NT2/D1 (cell line): ENCODE measurements around the gene TIMM29.

ENCODE experiments used
- SUZ12 ChIP-seq: IDR thresholded peaks from 2 replicates; pipeline ENCODE4 v1.6.1; 2011; ENCODE audit not compliant: insufficient read length, insufficient read depth; ENCODE audit errors: extremely low read depth
- YY1 ChIP-seq: IDR thresholded peaks from 2 replicates; pipeline ENCODE4 v1.6.1; 2011; ENCODE audit not compliant: insufficient read length, insufficient read depth
- ZNF274 ChIP-seq: IDR thresholded peaks from 2 replicates; pipeline ENCODE4 v1.6.1; 2011; ENCODE audit warnings: mild to moderate bottlenecking, low read depth, low read length

- no peak for TF ChIP-seq ZNF274
- no peak for TF ChIP-seq SUZ12
- TF ChIP-seq YY1: no peak
Observed at GRCh38 chr19:10881403-10882107, 47.1 kb upstream of the TIMM29 start.
